K562 (cell line): ENCODE measurements around the gene PBRM1. TPM values are rescaled to one million over a fixed set of nuclear protein-coding genes. Genes with fewer than 3 reads are reported as not detected.
A peak's percentile ranks its signal among the peaks of the same experiment; 100 is the strongest.

Experiments
- CBX3 ChIP-seq, 2 experiments: IDR thresholded peaks; 1 replicate in 1 of 2; 2 replicates in 1 of 2; pipeline ENCODE4 v1.6.1; 2012; ENCODE audit warnings: inconsistent platforms in 2 of 2, low read length in 2 of 2, borderline replicate concordance in 1 of 2, control low read depth in 1 of 2
- E2F6 ChIP-seq, 2 experiments: IDR thresholded peaks; 2 replicates each; pipeline ENCODE4 v1.6.1; 2011; ENCODE audit warnings: borderline replicate concordance in 1 of 2, control low read depth in 1 of 2, low read depth in 1 of 2, low read length in 1 of 2, mild to moderate bottlenecking in 1 of 2, mixed read lengths in 1 of 2, moderate library complexity in 1 of 2; ENCODE audit not compliant: insufficient read depth in 1 of 2, insufficient read length in 1 of 2, poor library complexity in 1 of 2, severe bottlenecking in 1 of 2; ENCODE audit errors: extremely low read depth in 1 of 2
- FOXP1 ChIP-seq: sonication (generic); formaldehyde crosslinking; IDR thresholded peaks from 2 replicates; pipeline ENCODE4 v1.8.0; 2022; ENCODE audit warnings: mild to moderate bottlenecking, missing genetic modification reagents
- KAT7 ChIP-seq: sonication (generic); formaldehyde crosslinking; IDR thresholded peaks from 2 replicates; pipeline ENCODE4 v1.8.0; 2022; ENCODE audit warnings: missing genetic modification reagents, mild to moderate bottlenecking, borderline replicate concordance
- MGA ChIP-seq: fragments of 450-650 bp; IDR thresholded peaks from 2 replicates; pipeline ENCODE4 v1.6.1; 2016; ENCODE audit warnings: mild to moderate bottlenecking, moderate library complexity
- POLR2A ChIP-seq: fragments of 450-650 bp; conservative IDR thresholded peaks from 2 replicates; pipeline ENCODE4 v1.6.1; 2016
- SIX5 ChIP-seq, 2 experiments: IDR thresholded peaks; 2 replicates each; pipeline ENCODE4 v1.6.1; 2011; ENCODE audit warnings: low read length in 2 of 2, borderline replicate concordance in 1 of 2, low read depth in 1 of 2, mild to moderate bottlenecking in 1 of 2, moderate library complexity in 1 of 2; ENCODE audit not compliant: insufficient read depth in 1 of 2
- TAF7 ChIP-seq: fragments of 450-650 bp; IDR thresholded peaks from 2 replicates; pipeline ENCODE4 v1.6.1; 2016; ENCODE audit warnings: missing genetic modification characterization, missing compliant biosample characterization
- THAP12 ChIP-seq: fragments of 250-450 bp; sonication (Bioruptor Pico); IDR thresholded peaks from 2 replicates; pipeline ENCODE4 v1.9.0; 2021; ENCODE audit warnings: mild to moderate bottlenecking, inconsistent platforms
- polyA plus RNA-seq, 8 experiments: library from polyadenylated mRNA; depleted of rRNA in 4 of 8; stranded (reverse) in 5 of 8; unstranded in 3 of 8; fragments of >200 nt; fragmentation: Nextera tagmentation in 2 of 8; fragmentation: Illumina TruSeq in 1 of 8; extraction: Ambion mirVana in 2 of 8; extraction: Trizol in 1 of 8; gene quantifications; 2 replicates each; pipeline versions ENCODE4 v1.2.1 to v1.2.3, GENCODE V29; 2011 to 2014; ENCODE audit warnings: inconsistent platforms in 1 of 8, missing spikeins in 1 of 8
- total RNA-seq, 7 experiments: library from RNA; depleted of rRNA in 6 of 7; stranded (reverse); fragments of >200 nt in 6 of 7; fragmentation: Illumina TruSeq in 2 of 7; extraction: Trizol in 2 of 7; gene quantifications; 2 replicates each; pipeline versions ENCODE4 v1.2.1 to v1.2.3, GENCODE V29; 2011 to 2021; ENCODE audit warnings: low replicate concordance in 1 of 7

PBRM1 gene
- total and polyA plus RNA-seq, 9 of the 15 experiments (the other 6 are each of a cell fraction or from before 2014, with no cell fraction given), result 3.9 to 31.8 (median 19.0) TPM

DNA sequence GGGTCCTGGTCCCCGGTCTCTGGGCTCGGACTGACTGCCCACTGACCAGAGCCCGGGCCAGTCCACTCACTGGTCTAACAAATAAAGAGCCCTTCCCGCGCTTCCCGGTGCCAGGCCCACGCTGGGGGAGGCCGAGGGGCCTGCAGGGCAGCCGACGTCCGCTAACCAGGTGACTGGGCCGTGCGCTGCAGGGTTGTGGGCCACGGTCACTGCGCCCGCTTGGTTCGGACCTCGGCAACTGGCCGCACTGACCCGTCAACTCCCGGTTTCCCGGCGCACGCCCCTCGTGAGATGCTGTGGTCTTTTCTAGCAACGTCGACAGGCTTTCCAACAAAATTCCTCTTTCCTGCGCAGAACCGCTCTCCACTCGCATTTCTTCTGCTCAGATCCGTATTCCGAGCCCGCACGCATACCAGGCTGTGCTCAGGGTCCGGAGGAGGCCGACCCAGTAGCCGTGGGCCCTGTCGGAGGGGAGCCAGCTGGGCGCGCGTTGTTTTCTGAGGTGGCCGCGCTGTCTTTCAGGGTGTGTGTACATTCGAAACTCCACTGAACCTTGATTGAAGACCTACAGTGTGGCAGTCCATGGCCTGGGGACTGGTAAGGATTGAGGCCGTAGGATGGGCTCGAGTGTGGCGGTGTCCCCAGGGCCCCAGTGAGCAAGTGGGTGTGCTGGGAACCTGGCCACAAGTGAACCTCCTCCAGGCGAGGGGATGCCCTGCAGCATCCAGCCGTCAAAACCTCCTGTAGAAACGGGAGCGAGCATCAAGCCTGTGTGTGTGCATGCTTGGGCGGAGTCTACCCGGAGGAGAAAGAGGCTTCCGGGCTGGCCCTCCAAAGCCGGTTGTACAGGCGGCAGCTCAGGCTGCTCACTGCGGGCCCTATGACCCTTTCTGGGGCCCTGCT, 151.2 kb downstream of the PBRM1 start (continued):
- TF ChIP-seq MGA (peak; percentile 21; the same call in 1 of the 2 replicates), THAP12 (CRISPR knock-in tag) (no peak), KAT7 (0 out of 2 replicates have a peak, but pooled peaks have one; percentile 51), CBX3 (IDR thresholded peaks at IDR 0.05; ENCODE audit: borderline replicate concordance in 1 of 2, low read length in 2 of 2) (no peak), POLR2A (peak; percentile 39; the same call in 1 of the 2 replicates), E2F6 (IDR thresholded peaks at IDR 0.05; ENCODE audit: borderline replicate concordance in 1 of 2, extremely low read depth in 1 of 2, insufficient read depth in 1 of 2, insufficient read length in 1 of 2, low read depth in 1 of 2, low read length in 1 of 2, poor library complexity in 1 of 2, severe bottlenecking in 1 of 2) (peak; percentile 19 to 60), TAF7 (tag) (no peak), SIX5 (IDR thresholded peaks at IDR 0.05; ENCODE audit: borderline replicate concordance in 1 of 2, insufficient read depth in 1 of 2, low read depth in 1 of 2, low read length in 2 of 2) (no peak), FOXP1 (CRISPR knock-in tag) (peak; percentile 1; the same call in 1 of the 2 replicates)
